ENCODE data around the gene GPATCH2.

GRCh38 chr1:217564833-217565232, 66.1 kb downstream of the GPATCH2 start:
- TF ChIP-seq POLR2AphosphoS5 (IDR thresholded peaks at IDR 0.05) (no peak), CTCF (IDR thresholded peaks at IDR 0.05) (no peak), POLR2A (IDR thresholded peaks at IDR 0.05) (no peak)

All from suprapubic skin (tissue), 4 donors.